Trophoblast cell (in vitro differentiated cells and primary cell): ENCODE results near the gene GDE1. TPM values are rescaled to one million over a fixed set of nuclear protein-coding genes. Genes with fewer than 3 reads are reported as not detected.

Source experiments
- DNase-seq, 2 donors: peaks; one replicate each; pipeline ENCODE4 v3.0.0-alpha.2; 2016
- H2AFZ ChIP-seq: 2 replicates; pipeline ENCODE4 v1.6.1; 2013; ENCODE audit warnings: low read length, moderate library complexity, mild to moderate bottlenecking; ENCODE audit not compliant: insufficient read depth, poor library complexity
- H2AK5ac ChIP-seq: 2 replicates; pipeline ENCODE4 v1.6.1; 2013; ENCODE audit warnings: mild to moderate bottlenecking, low read length
- H2BK120ac ChIP-seq: 2 replicates; pipeline ENCODE4 v1.6.1; 2013; ENCODE audit warnings: low read length, mild to moderate bottlenecking, moderate library complexity; ENCODE audit not compliant: insufficient read depth, poor library complexity
- H2BK12ac ChIP-seq: 2 replicates; pipeline ENCODE4 v1.6.1; 2013; ENCODE audit warnings: mild to moderate bottlenecking, low read length, moderate library complexity
- H2BK5ac ChIP-seq: 2 replicates; pipeline ENCODE4 v1.6.1; 2013; ENCODE audit warnings: low read length, low read depth, moderate library complexity, mild to moderate bottlenecking; ENCODE audit not compliant: poor library complexity
- H3K14ac ChIP-seq: 2 replicates; pipeline ENCODE4 v1.6.1; 2013; ENCODE audit warnings: mild to moderate bottlenecking, low read length
- H3K18ac ChIP-seq: 2 replicates; pipeline ENCODE4 v1.6.1; 2013; ENCODE audit warnings: mild to moderate bottlenecking, low read length
- H3K23ac ChIP-seq: 2 replicates; pipeline ENCODE4 v1.6.1; 2013; ENCODE audit warnings: low read length
- H3K27ac ChIP-seq: 2 replicates; pipeline ENCODE4 v1.5.1; 2013; ENCODE audit warnings: low read depth, mild to moderate bottlenecking, inconsistent platforms, low read length, moderate library complexity
- H3K27me3 ChIP-seq: 2 replicates; pipeline ENCODE4 v1.6.1; 2013; ENCODE audit warnings: inconsistent platforms, mild to moderate bottlenecking, low read length, moderate library complexity; ENCODE audit not compliant: insufficient read depth
- H3K36me3 ChIP-seq, 2 experiments: 1 replicate in 1 of 2; 2 replicates in 1 of 2; pipeline ENCODE4 v1.6.1; 2013; ENCODE audit warnings: low read length in 2 of 2, mild to moderate bottlenecking in 2 of 2, moderate library complexity in 1 of 2; ENCODE audit not compliant: insufficient read depth in 2 of 2, control insufficient read depth in 1 of 2
- H3K4ac ChIP-seq: 2 replicates; pipeline ENCODE4 v1.6.1; 2013; ENCODE audit warnings: low read depth, mild to moderate bottlenecking, low read length, moderate library complexity
- H3K4me1 ChIP-seq, 2 experiments: 1 replicate in 1 of 2; 2 replicates in 1 of 2; pipeline ENCODE4 v1.6.1; 2013; ENCODE audit warnings: low read length in 2 of 2, mild to moderate bottlenecking in 2 of 2, moderate library complexity in 1 of 2; ENCODE audit not compliant: insufficient read depth in 2 of 2, control insufficient read depth in 1 of 2
- H3K4me2 ChIP-seq: 2 replicates; pipeline ENCODE4 v1.6.1; 2013; ENCODE audit warnings: inconsistent platforms, mild to moderate bottlenecking, low read length, moderate library complexity
- H3K4me3 ChIP-seq: 2 replicates; pipeline ENCODE4 v1.5.1; 2013; ENCODE audit warnings: mild to moderate bottlenecking, low read depth, low read length, inconsistent platforms
- H3K79me1 ChIP-seq: one replicate; pipeline ENCODE4 v1.6.1; 2013; ENCODE audit warnings: low read length
- H3K79me2 ChIP-seq: 2 replicates; pipeline ENCODE4 v1.6.1; 2013; ENCODE audit warnings: low read length, mild to moderate bottlenecking; ENCODE audit not compliant: control insufficient read depth, insufficient read depth, poor library complexity
- H3K9ac ChIP-seq: 2 replicates; pipeline ENCODE4 v1.6.1; 2013; ENCODE audit warnings: mild to moderate bottlenecking, low read length
- H3K9me3 ChIP-seq: 2 replicates; pipeline ENCODE4 v1.6.1; 2013; ENCODE audit warnings: low read depth, mild to moderate bottlenecking, control low read depth, inconsistent platforms, low read length; ENCODE audit not compliant: insufficient read depth
- H4K12ac ChIP-seq: 2 replicates; pipeline ENCODE4 v1.6.1; 2013; ENCODE audit warnings: low read depth, mild to moderate bottlenecking, low read length, moderate library complexity
- H4K8ac ChIP-seq: 2 replicates; pipeline ENCODE4 v1.6.1; 2013; ENCODE audit warnings: low read depth, mild to moderate bottlenecking, low read length, moderate library complexity
- H4K91ac ChIP-seq: one replicate; pipeline ENCODE4 v1.6.1; 2013; ENCODE audit warnings: low read depth, mild to moderate bottlenecking, low read length, moderate library complexity
- WGBS: extraction: QIAGEN DNeasy Blood & Tissue Kit; methylation state at CpG from one replicate; pipeline ENCODE4 v1.1.7; 2013; ENCODE audit warnings: missing lambda C conversion rate; ENCODE audit not compliant: insufficient read length, insufficient coverage; ENCODE audit errors: extremely low coverage; 5-methylcytosine and 5-hydroxymethylcytosine counted together
- polyA plus RNA-seq: library from polyadenylated mRNA; stranded (reverse); fragments of 200-250 nt; gene quantifications from 2 replicates; pipeline ENCODE4 v1.2.3, GENCODE V29; 2013

Gene GDE1, protein sequence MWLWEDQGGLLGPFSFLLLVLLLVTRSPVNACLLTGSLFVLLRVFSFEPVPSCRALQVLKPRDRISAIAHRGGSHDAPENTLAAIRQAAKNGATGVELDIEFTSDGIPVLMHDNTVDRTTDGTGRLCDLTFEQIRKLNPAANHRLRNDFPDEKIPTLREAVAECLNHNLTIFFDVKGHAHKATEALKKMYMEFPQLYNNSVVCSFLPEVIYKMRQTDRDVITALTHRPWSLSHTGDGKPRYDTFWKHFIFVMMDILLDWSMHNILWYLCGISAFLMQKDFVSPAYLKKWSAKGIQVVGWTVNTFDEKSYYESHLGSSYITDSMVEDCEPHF
- polyA plus RNA-seq: 55.3 and 55.7 TPM in 2 replicates

DNA sequence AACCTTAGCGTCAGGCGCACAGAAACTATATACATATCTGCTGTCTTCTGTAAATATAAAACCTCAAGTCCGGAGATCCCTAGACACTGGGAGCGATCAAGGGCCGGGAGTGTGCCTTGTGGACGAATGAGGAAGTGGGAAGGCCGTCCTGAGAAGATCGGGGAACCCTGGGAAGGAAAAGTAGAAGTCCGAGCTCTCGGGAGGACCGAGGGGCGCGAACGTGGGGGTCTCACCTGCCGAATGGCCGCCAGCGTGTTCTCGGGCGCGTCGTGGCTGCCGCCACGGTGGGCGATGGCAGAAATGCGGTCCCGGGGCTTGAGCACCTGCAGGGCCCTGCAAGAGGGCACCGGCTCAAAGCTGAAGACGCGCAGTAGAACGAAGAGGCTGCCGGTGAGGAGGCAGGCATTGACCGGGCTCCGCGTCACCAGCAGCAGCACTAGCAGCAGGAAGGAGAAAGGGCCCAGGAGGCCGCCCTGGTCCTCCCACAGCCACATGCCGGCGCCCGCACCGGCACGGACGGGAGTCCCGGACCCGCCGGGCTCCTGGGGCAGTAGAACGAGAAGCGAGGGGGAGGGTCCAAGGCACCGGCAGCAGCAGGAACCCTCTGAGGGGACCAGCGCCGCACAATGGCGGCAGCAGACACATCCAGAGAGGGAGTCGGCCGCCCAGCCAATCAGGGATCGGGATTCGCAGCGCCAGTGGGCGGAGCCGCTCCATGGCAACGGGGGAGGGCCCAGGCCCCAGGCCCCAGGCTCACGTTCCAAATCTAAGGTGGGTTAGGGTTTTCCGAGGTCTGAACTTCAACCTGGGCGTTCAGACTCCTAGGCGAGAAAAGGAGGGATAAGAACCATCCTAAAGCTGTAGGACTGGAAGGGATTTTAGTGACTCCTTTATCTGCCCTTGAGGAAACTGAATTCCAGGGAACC lies at the start of gene GDE1:
GDE1 (minus strand) TSS at position 628 of the 926 bp plus-strand sequence; CDS start at position 494, 134 bp downstream.
- Histone ChIP-seq H3K4me2 (peak within 1 kb of the TSS; percentile 90), H2AFZ (peak within 1 kb of the TSS; percentile 92), H3K18ac (peak within 1 kb of the TSS; percentile 87), H2AK5ac (no peak within 1 kb of the TSS), H3K9ac (peak within 1 kb of the TSS; percentile 70), H3K4me3 (peak within 1 kb of the TSS; percentile 87), H3K79me2 (peaks cover 7% of the 10 kb centered on the region), H3K9me3 (peaks cover 2% of the 10 kb centered on the region), H3K79me1 (peaks cover 7% of the 10 kb centered on the region), H2BK120ac (peak within 1 kb of the TSS; percentile 70), H3K4ac (peak within 1 kb of the TSS; percentile 49), H4K12ac (peak within 1 kb of the TSS; percentile 80), H3K36me3 (peaks cover 0 to 5% of the 10 kb centered on the region in 2 experiments), H2BK5ac (peak within 1 kb of the TSS; percentile 87), H4K91ac (peak within 1 kb of the TSS; percentile 89), H3K27me3 (no peaks in the 10 kb centered on the region), H3K27ac (peak within 1 kb of the TSS; percentile 54), H3K4me1 (peaks cover 0 to 2% of the 10 kb centered on the region in 2 experiments), H2BK12ac (no peak within 1 kb of the TSS), H4K8ac (peak within 1 kb of the TSS; percentile 84), H3K14ac (peak within 1 kb of the TSS; percentile 64), H3K23ac (no peak within 1 kb of the TSS)
- WGBS: no CpG with 5 or more reads among the region's 62 CpGs
- peak; percentile 93 to 94 for DNase-seq

DNA sequence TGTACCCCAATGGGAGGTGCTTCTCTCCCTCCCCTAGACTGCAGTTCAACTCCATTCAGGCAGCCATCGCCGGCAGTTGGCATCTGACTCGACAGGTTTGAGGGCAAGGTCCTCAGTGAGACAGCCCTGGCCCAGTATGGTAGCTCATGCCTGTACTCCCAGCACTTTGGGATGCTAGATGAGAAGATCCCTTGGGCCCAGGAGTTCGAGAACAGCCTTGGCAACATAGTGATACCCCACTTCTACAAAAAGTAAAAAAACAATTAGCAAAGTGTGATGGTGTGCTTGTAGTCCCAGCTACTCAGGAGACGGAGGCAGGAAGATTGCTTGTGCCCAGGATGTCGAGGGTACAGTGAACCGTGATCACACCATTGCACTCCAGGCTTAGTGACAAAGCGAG lies 45.7 kb upstream of the GDE1 start:
- Histone ChIP-seq H3K4me1 (no peaks in the 10 kb centered on the region), H3K23ac (no peak overlapping the region), H3K79me1 (no peaks in the 10 kb centered on the region), H3K4me3 (no peak overlapping the region), H3K27me3 (no peaks in the 10 kb centered on the region), H3K27ac (no peak overlapping the region), H3K9ac (no peak overlapping the region), H2AK5ac (no peak overlapping the region), H3K14ac (no peak overlapping the region), H4K8ac (no peak overlapping the region), H2BK5ac (no peak overlapping the region), H3K18ac (no peak overlapping the region), H3K4me2 (no peak overlapping the region), H2AFZ (no peak overlapping the region), H3K79me2 (no peaks in the 10 kb centered on the region), H2BK12ac (no peak overlapping the region), H3K4ac (no peak overlapping the region), H3K9me3 (peaks cover 1% of the 10 kb centered on the region), H3K36me3 (peaks cover 27 to 37% of the 10 kb centered on the region in 2 experiments), H4K91ac (no peak overlapping the region), H2BK120ac (no peak overlapping the region), H4K12ac (no peak overlapping the region)
- DNase-seq: no peak
- no CpG with 5 or more reads among the region's 8 CpGs for WGBS

DNA sequence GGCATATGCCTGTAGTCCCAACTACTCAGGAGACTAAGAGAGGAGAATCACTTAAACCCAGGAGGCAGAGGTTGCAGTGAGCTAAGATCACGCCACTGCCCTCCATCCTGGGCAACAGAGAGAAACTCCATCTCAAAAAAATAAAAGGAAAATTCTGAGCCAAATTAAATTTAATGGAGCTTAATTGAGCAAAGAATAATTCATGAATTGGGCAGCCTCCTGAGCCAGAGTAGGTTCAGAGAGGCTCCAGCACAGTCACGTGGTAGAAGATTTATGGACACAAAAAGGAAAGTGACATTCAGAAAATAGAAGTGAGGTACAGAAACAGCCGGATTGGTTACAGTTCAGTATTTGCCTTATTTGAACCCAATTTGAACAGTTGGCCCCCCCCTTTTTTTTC lies 44.5 kb upstream of the GDE1 start:
- no peaks in the 10 kb centered on the region for H3K79me2 ChIP-seq
- H3K4me3 ChIP-seq: no peak overlapping the region
- H3K18ac ChIP-seq: no peak overlapping the region
- no peaks in the 10 kb centered on the region for H3K79me1 ChIP-seq
- no peaks in the 10 kb centered on the region for H3K27me3 ChIP-seq
- no peak overlapping the region for H4K91ac ChIP-seq
- no peak overlapping the region for H3K4me2 ChIP-seq
- H2AK5ac ChIP-seq: no peak overlapping the region
- peaks cover 1% of the 10 kb centered on the region for H3K9me3 ChIP-seq
- no peak overlapping the region for H3K23ac ChIP-seq
- no peak overlapping the region for H3K4ac ChIP-seq
- no peak overlapping the region for H2BK5ac ChIP-seq
- H4K8ac ChIP-seq: no peak overlapping the region
- H2BK120ac ChIP-seq: no peak overlapping the region
- no peak for DNase-seq
- WGBS: no CpG with 5 or more reads among the region's 3 CpGs
- H3K9ac ChIP-seq: no peak overlapping the region
- no peak overlapping the region for H2BK12ac ChIP-seq
- peaks cover 23 to 36% of the 10 kb centered on the region in 2 experiments for H3K36me3 ChIP-seq
- no peak overlapping the region for H2AFZ ChIP-seq
- H4K12ac ChIP-seq: no peak overlapping the region
- H3K27ac ChIP-seq: no peak overlapping the region
- no peak overlapping the region for H3K14ac ChIP-seq
- H3K4me1 ChIP-seq: no peaks in the 10 kb centered on the region

DNA sequence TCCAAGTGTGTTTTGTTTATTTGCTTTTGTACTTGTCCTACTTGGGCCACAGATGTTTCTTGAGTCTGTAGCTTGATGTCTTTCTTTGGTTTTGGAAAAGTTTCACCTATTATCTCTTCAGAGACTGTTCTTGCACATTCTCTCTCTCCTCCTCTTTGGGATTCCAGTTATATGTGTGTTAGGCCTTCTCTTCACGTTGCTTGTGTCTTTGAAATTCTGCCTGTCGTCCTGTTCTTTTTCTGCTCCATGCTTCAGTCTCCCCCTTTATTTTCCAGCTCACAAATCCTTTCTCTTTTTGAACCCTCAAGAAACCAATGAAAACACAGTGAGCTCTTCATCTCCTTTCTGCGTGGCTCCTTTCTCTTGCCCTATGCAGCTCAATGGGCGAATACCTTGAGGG lies 41.5 kb upstream of the GDE1 start:
- Histone ChIP-seq H3K36me3 (peaks cover 10 to 24% of the 10 kb centered on the region in 2 experiments), H4K12ac (no peak overlapping the region), H4K91ac (no peak overlapping the region), H4K8ac (no peak overlapping the region), H3K4ac (no peak overlapping the region), H3K9me3 (no peaks in the 10 kb centered on the region), H3K18ac (no peak overlapping the region), H2AK5ac (no peak overlapping the region), H3K4me3 (no peak overlapping the region), H3K23ac (no peak overlapping the region), H3K4me1 (peaks cover 0 to 1% of the 10 kb centered on the region in 2 experiments), H2BK12ac (no peak overlapping the region), H2BK5ac (no peak overlapping the region), H3K14ac (no peak overlapping the region), H3K79me1 (no peaks in the 10 kb centered on the region), H3K9ac (no peak overlapping the region), H3K4me2 (no peak overlapping the region), H2BK120ac (no peak overlapping the region), H3K27me3 (no peaks in the 10 kb centered on the region), H2AFZ (no peak overlapping the region), H3K27ac (no peak overlapping the region), H3K79me2 (no peaks in the 10 kb centered on the region)
- no peak for DNase-seq
- WGBS: no CpG with 5 or more reads among the region's 4 CpGs
